GM12875 (cell line): ENCODE measurements around the gene VWA8.

Experiments used
- H3K4me3 ChIP-seq: one replicate; pipeline ENCODE4 v1.5.1; 2011; ENCODE audit warnings: low read depth, low read length, control low read depth
- TF ChIP-seq, protein P1 (sequence below): IDR thresholded peaks from 2 replicates; pipeline ENCODE4 v1.5.1; 2011; ENCODE audit warnings: low read depth, mild to moderate bottlenecking, control low read depth, inconsistent platforms, low read length, moderate library complexity, borderline replicate concordance; ENCODE audit not compliant: insufficient read depth

Gene VWA8

DNA sequence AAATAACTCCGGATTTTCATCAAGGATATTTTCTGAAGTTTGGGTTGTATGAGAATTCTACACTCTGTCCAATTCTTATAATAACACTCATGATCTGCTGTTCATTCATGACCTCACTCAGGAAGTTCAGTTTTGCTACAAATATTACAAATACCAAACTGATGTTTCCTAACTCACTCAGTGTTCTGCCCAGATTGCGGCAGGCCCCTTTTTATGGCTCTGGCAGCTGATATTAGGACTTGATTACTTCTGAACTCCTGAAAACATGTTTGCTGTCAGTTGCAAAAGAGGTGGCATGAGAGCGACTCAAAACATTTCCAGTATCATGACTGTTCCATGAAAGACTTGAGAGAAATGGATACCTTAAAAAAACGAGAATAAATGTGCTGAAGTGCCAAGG lies 315.6 kb downstream of the VWA8 start:
- TF ChIP-seq, protein P1, sequence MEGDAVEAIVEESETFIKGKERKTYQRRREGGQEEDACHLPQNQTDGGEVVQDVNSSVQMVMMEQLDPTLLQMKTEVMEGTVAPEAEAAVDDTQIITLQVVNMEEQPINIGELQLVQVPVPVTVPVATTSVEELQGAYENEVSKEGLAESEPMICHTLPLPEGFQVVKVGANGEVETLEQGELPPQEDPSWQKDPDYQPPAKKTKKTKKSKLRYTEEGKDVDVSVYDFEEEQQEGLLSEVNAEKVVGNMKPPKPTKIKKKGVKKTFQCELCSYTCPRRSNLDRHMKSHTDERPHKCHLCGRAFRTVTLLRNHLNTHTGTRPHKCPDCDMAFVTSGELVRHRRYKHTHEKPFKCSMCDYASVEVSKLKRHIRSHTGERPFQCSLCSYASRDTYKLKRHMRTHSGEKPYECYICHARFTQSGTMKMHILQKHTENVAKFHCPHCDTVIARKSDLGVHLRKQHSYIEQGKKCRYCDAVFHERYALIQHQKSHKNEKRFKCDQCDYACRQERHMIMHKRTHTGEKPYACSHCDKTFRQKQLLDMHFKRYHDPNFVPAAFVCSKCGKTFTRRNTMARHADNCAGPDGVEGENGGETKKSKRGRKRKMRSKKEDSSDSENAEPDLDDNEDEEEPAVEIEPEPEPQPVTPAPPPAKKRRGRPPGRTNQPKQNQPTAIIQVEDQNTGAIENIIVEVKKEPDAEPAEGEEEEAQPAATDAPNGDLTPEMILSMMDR, result no peak
- no peak overlapping the region for H3K4me3 ChIP-seq

- TF ChIP-seq, protein P1, result no peak
- H3K4me3 ChIP-seq, result no peak overlapping the region
Observed at GRCh38 chr13:41644742-41645141, 316.2 kb downstream of the VWA8 start.

DNA sequence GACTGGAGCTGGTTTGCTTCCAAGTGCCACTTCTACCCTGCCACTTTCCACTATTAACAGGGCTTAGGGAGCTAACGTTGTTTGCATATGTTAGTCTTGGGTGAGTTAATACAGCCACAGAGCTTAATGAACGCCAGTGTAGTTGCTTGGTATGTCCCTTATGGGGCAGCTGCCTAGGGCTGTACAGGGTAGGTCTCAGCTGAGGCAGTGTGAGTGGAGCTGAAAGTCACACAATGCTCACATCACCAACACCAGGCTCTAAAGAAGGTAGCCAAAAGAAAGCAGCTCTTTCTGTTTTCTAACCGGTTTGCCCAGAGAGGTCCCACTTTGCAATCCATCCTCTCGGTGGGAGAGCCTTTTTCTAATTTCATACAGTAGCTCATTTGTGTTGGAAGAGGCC lies 317.4 kb downstream of the VWA8 start:
- TF ChIP-seq, protein P1, result no peak
- H3K4me3 ChIP-seq, result no peak overlapping the region

DNA sequence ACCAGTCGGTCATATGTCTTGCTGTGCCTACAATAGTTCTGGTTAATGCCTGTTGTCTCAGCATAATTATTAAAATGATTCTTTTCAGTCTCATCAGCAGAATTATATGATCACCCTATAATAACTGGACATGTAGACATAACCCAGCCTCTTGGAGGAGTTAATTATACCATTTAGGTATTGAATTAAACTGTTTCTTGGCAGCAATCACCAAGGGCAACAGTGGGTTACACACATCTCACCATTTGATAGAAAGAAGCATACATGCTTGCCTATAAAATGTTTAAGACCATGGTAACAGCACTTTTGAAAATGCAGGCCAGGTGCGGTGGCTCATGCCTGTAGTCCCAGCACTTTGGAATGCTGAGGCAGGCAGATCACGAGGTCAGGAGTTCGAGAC lies 318.9 kb downstream of the VWA8 start:
- no peak overlapping the region for H3K4me3 ChIP-seq
- TF ChIP-seq, protein P1, result no peak

- TF ChIP-seq, protein P1, result no peak
Observed at GRCh38 chr13:41641429-41641828, 319.5 kb downstream of the VWA8 start.

GRCh38 chr13:41639955-41640780 lies 320.7 kb downstream of the VWA8 start:
- TF ChIP-seq, protein P1, result no peak
- H3K4me3 ChIP-seq, result no peak overlapping the region

More at GRCh38 chr13:41641429-41641828, 319.5 kb downstream of the VWA8 start:
- H3K4me3 ChIP-seq, result no peak overlapping the region
